WTC11 (cell line): ENCODE results near the gene LTK. TPM values are rescaled to one million over a fixed set of nuclear protein-coding genes. Genes with fewer than 3 reads are reported as not detected.

Experiments used
- ATAC-seq: fragments of 200-7000 bp; cut with Tn5 transposase; 2 replicates; pipeline ENCODE4 v1.10.0; 2021; ENCODE audit warnings: mild to moderate bottlenecking, moderate library complexity
- CTCF ChIA-PET: fragments of 300-600 bp; sonication (Branson Sonifier 250); formaldehyde crosslinking; loops from one replicate; lab custom pipeline; 2021; ENCODE audit warnings: antibody characterized with exemption; lab: Charles Lee
- POLR2A ChIA-PET: fragments of 350-600 bp; sonication (Branson Sonifier 250); formaldehyde crosslinking; loops from one replicate; lab custom pipeline; 2021; ENCODE audit warnings: antibody characterized with exemption; lab: Charles Lee
- DNase-seq: peaks from one replicate; pipeline ENCODE4 v3.0.0; 2021; ENCODE audit warnings: low spot score
- H3K27ac Mint-ChIP-seq: 2 replicates; pipeline ENCODE4 v1.8.0; 2021; ENCODE audit warnings: mixed read lengths
- H3K27me3 Mint-ChIP-seq: 2 replicates; pipeline ENCODE4 v1.8.0; 2021; ENCODE audit warnings: low read depth, mild to moderate bottlenecking, moderate library complexity, mixed read lengths
- H3K36me3 Mint-ChIP-seq: 2 replicates; pipeline ENCODE4 v1.8.0; 2021; ENCODE audit warnings: mixed read lengths
- H3K4me1 Mint-ChIP-seq: 2 replicates; pipeline ENCODE4 v1.8.0; 2022; ENCODE audit warnings: mixed read lengths
- H3K4me3 Mint-ChIP-seq: 2 replicates; pipeline ENCODE4 v1.8.0; 2021; ENCODE audit warnings: mild to moderate bottlenecking, moderate library complexity, mixed read lengths
- H3K9me3 Mint-ChIP-seq: 2 replicates; pipeline ENCODE4 v1.8.0; 2021; ENCODE audit warnings: mixed read lengths
- CBFB ChIP-seq: sonication (generic); formaldehyde crosslinking; IDR thresholded peaks from 2 replicates; pipeline ENCODE4 v1.8.1; 2022; ENCODE audit warnings: mild to moderate bottlenecking, low read depth, missing genetic modification reagents
- CDX4 ChIP-seq: fragments of 250-450 bp; sonication (Bioruptor Pico); IDR thresholded peaks from 2 replicates; pipeline ENCODE4 v1.9.0; 2021; ENCODE audit warnings: moderate library complexity, mild to moderate bottlenecking, inconsistent platforms, borderline replicate concordance
- E2F1 ChIP-seq: sonication (generic); formaldehyde crosslinking; IDR thresholded peaks from 2 replicates; pipeline ENCODE4 v1.8.0; 2022; ENCODE audit warnings: mild to moderate bottlenecking, missing genetic modification reagents
- EMX1 ChIP-seq: fragments of 250-450 bp; sonication (Bioruptor Pico); IDR thresholded peaks from 2 replicates; pipeline ENCODE4 v1.8.0; 2021; ENCODE audit warnings: mild to moderate bottlenecking
- ERG ChIP-seq: fragments of 250-450 bp; sonication (Bioruptor Pico); IDR thresholded peaks from 2 replicates; pipeline ENCODE4 v1.8.0; 2021; ENCODE audit warnings: mild to moderate bottlenecking
- FOXK1 ChIP-seq: sonication (generic); formaldehyde crosslinking; IDR thresholded peaks from 2 replicates; pipeline ENCODE4 v1.8.0; 2022; ENCODE audit warnings: mild to moderate bottlenecking, moderate library complexity, missing genetic modification reagents
- JUN ChIP-seq: sonication (generic); formaldehyde crosslinking; IDR thresholded peaks from 2 replicates; pipeline ENCODE4 v1.8.0; 2023; ENCODE audit warnings: mild to moderate bottlenecking, missing genetic modification reagents
- MAX ChIP-seq: sonication (generic); formaldehyde crosslinking; IDR thresholded peaks from 2 replicates; pipeline ENCODE4 v1.8.0; 2022; ENCODE audit warnings: mild to moderate bottlenecking, missing genetic modification reagents
- NFYB ChIP-seq: sonication (generic); formaldehyde crosslinking; conservative IDR thresholded peaks from 2 replicates; pipeline ENCODE4 v1.8.0; 2022; ENCODE audit warnings: low read depth, missing genetic modification reagents
- NR2C2 ChIP-seq: sonication (generic); formaldehyde crosslinking; IDR thresholded peaks from 2 replicates; pipeline ENCODE4 v1.8.0; 2022; ENCODE audit warnings: mild to moderate bottlenecking, missing genetic modification reagents
- PREB ChIP-seq: sonication (generic); formaldehyde crosslinking; IDR thresholded peaks from 2 replicates; pipeline ENCODE4 v1.8.1; 2022; ENCODE audit warnings: mild to moderate bottlenecking, missing genetic modification reagents, moderate library complexity, borderline replicate concordance
- PRRX2 ChIP-seq: fragments of 250-450 bp; sonication (Bioruptor Pico); IDR thresholded peaks from 2 replicates; pipeline ENCODE4 v1.8.0; 2021; ENCODE audit warnings: mild to moderate bottlenecking
- SMAD3 ChIP-seq: sonication (generic); formaldehyde crosslinking; IDR thresholded peaks from 2 replicates; pipeline ENCODE4 v1.8.0; 2022; ENCODE audit warnings: missing genetic modification reagents, mild to moderate bottlenecking, borderline replicate concordance
- SMAD4 ChIP-seq: sonication (generic); formaldehyde crosslinking; IDR thresholded peaks from 2 replicates; pipeline ENCODE4 v1.8.0; 2022; ENCODE audit warnings: mild to moderate bottlenecking, missing genetic modification reagents
- STAT6 ChIP-seq: sonication (generic); formaldehyde crosslinking; conservative IDR thresholded peaks from 2 replicates; pipeline ENCODE4 v1.8.1; 2023; ENCODE audit warnings: mild to moderate bottlenecking, low read depth, missing genetic modification reagents, moderate library complexity
- ZBTB43 ChIP-seq: sonication (generic); formaldehyde crosslinking; IDR thresholded peaks from 2 replicates; pipeline ENCODE4 v1.8.1; 2023; ENCODE audit warnings: mild to moderate bottlenecking, missing genetic modification reagents
- ZSCAN18 ChIP-seq: fragments of 250-450 bp; sonication (Bioruptor Pico); IDR thresholded peaks from 2 replicates; pipeline ENCODE4 v2.1.2; 2022; ENCODE audit warnings: mild to moderate bottlenecking, moderate library complexity
- total RNA-seq: library from RNA; stranded (reverse); gene quantifications from 3 replicates; pipeline ENCODE4 v1.2.3, GENCODE V29; 2021

LTK gene
- total RNA-seq, 1 experiment from 2014 or later = 0.66 TPM

GRCh38 chr15:41556677-41557076 is 43.0 kb upstream of the LTK start:
- POLR2A ChIA-PET = no interaction called here
- Mint-ChIP-seq H3K27me3 (no peaks in the 10 kb centered on the region; the same call in 1 of the 2 replicates), H3K36me3 (no peaks in the 10 kb centered on the region), H3K4me1 (peaks cover 35% of the 10 kb centered on the region), H3K9me3 (no peaks in the 10 kb centered on the region), H3K27ac (no peak overlapping the region), H3K4me3 (no peak overlapping the region)
- ATAC-seq = no peak
- DNase-seq = no peak
- CTCF ChIA-PET = interaction anchor here (1.1 to 3.5 kb wide), 9 partner anchors 11 to 217 kb away, joined by 3 to 38 read pairs (median 13); partner anchors contain the start of genes MAPKBP1 and RPAP1
- TF ChIP-seq SMAD4 (CRISPR knock-in tag) (no peak), STAT6 (CRISPR knock-in tag) (no peak), ERG (no peak), JUN (CRISPR knock-in tag) (no peak), NR2C2 (CRISPR knock-in tag) (no peak), SMAD3 (CRISPR knock-in tag) (no peak), ZBTB43 (CRISPR knock-in tag) (no peak), EMX1 (CRISPR knock-in tag) (no peak), PREB (CRISPR knock-in tag) (no peak), CDX4 (CRISPR knock-in tag) (no peak), ZSCAN18 (CRISPR knock-in tag) (no peak), NFYB (CRISPR knock-in tag) (no peak), E2F1 (no peak), FOXK1 (CRISPR knock-in tag) (no peak), CBFB (CRISPR knock-in tag) (no peak), PRRX2 (CRISPR knock-in tag) (no peak), MAX (CRISPR knock-in tag) (no peak)
